HG02973 (cell line): ENCODE data around the gene TRPT1.

Experiments
- ATAC-seq: cut with Tn5 transposase; IDR thresholded peaks from one replicate; pipeline ENCODE4 v1.9.1; 2021; ENCODE audit warnings: moderate library complexity; ENCODE audit not compliant: unreplicated experiment

TRPT1 gene

GRCh38 chr11:64210301-64211020, 15.5 kb downstream of the TRPT1 start:
- no peak for ATAC-seq

- ATAC-seq, result no peak
Measured at GRCh38 chr11:64209563-64209843, 16.5 kb downstream of the TRPT1 start.

GRCh38 chr11:64208796-64209562, 17.0 kb downstream of the TRPT1 start:
- no peak for ATAC-seq

- ATAC-seq, result no peak
Measured at GRCh38 chr11:64208086-64208795, 17.7 kb downstream of the TRPT1 start.

GRCh38 chr11:64207256-64208085, 18.5 kb downstream of the TRPT1 start:
- ATAC-seq, result peak; percentile 45

- no peak for ATAC-seq
Measured at GRCh38 chr11:64206457-64207255, 19.3 kb downstream of the TRPT1 start, which contains the start of gene FERMT3. Gene FERMT3 (plus strand): TSS chr11:64206721. CDS start chr11:64207365, 644 bp downstream.

GRCh38 chr11:64204464-64204989, 21.5 kb downstream of the TRPT1 start:
- ATAC-seq, result no peak

- no peak for ATAC-seq
Measured at GRCh38 chr11:64204080-64204440, 21.9 kb downstream of the TRPT1 start.

GRCh38 chr11:64203421-64204079, 22.4 kb downstream of the TRPT1 start:
- no peak for ATAC-seq

GRCh38 chr11:64202992-64203391, 23.0 kb downstream of the TRPT1 start:
- no peak for ATAC-seq

GRCh38 chr11:64201543-64201942, 24.4 kb downstream of the TRPT1 start:
- ATAC-seq, result no peak

GRCh38 chr11:64198511-64198910, 27.5 kb downstream of the TRPT1 start:
- ATAC-seq, result no peak

- no peak for ATAC-seq
Measured at GRCh38 chr11:64196626-64197025, 29.4 kb downstream of the TRPT1 start.

GRCh38 chr11:64192434-64192833, 33.6 kb downstream of the TRPT1 start:
- ATAC-seq, result no peak

GRCh38 chr11:64186492-64187165, 39.4 kb downstream of the TRPT1 start:
- ATAC-seq, result peak; percentile 1

- peak; percentile 82 for ATAC-seq
Measured at GRCh38 chr11:64185693-64186491, 40.1 kb downstream of the TRPT1 start, which contains the start of gene STIP1. Gene STIP1 (plus strand): TSS chr11:64186171. CDS start chr11:64186262, 91 bp downstream.

GRCh38 chr11:64185175-64185692, 40.8 kb downstream of the TRPT1 start:
- ATAC-seq, result peak; percentile 11

GRCh38 chr11:64183890-64184289, 42.1 kb downstream of the TRPT1 start:
- ATAC-seq, result no peak
